Measurements from ENCODE around the gene CCDC180.
"Not testable (repeated sequence)": the region's sequence is repeated elsewhere in the genome, so short reads cannot be mapped to it uniquely, and the experiment has no call there.

Gene CCDC180

GRCh38 chr9:97307500-97308163, at the start of gene CCDC180:
Gene CCDC180, plus strand, starts transcription at chr9:97307659. Its CDS starts 405 bp downstream, at chr9:97308064.
- TF ChIP-seq CTCF (IDR thresholded peaks at IDR 0.05; ENCODE audit: low read length, missing control alignments) = no peak
- peak within 1 kb of the TSS; percentile 17 for H3K4me3 ChIP-seq (replicated peaks; ENCODE audit: low read depth, low read length)
- peak; percentile 58 for DNase-seq (ENCODE audit: low read depth)

GRCh38 chr9:97259834-97260514, 47.5 kb upstream of the CCDC180 start:
- DNase-seq (ENCODE audit: low read depth); H3K4me3 ChIP-seq (replicated peaks; ENCODE audit: low read depth, low read length): not testable (repeated sequence)

GRCh38 chr9:97271292-97271691, 36.2 kb upstream of the CCDC180 start:
- no peak for TF ChIP-seq CTCF (IDR thresholded peaks at IDR 0.05; ENCODE audit: low read length, missing control alignments)
- H3K4me3 ChIP-seq (replicated peaks; ENCODE audit: low read depth, low read length) = no peak overlapping the region
- no peak for DNase-seq (ENCODE audit: low read depth)

- TF ChIP-seq CTCF (IDR thresholded peaks at IDR 0.05; ENCODE audit: low read length, missing control alignments) = no peak
- no peak overlapping the region for H3K4me3 ChIP-seq (replicated peaks; ENCODE audit: low read depth, low read length)
- DNase-seq (ENCODE audit: low read depth) = no peak
Observed at GRCh38 chr9:97272072-97272471, 35.4 kb upstream of the CCDC180 start.

GRCh38 chr9:97276310-97276852, 31.1 kb upstream of the CCDC180 start:
- TF ChIP-seq CTCF (IDR thresholded peaks at IDR 0.05; ENCODE audit: low read length, missing control alignments) = no peak
- no peak for DNase-seq (ENCODE audit: low read depth)
- H3K4me3 ChIP-seq (replicated peaks; ENCODE audit: low read depth, low read length) = no peak overlapping the region

GRCh38 chr9:97277953-97278352, 29.5 kb upstream of the CCDC180 start:
- no peak for TF ChIP-seq CTCF (IDR thresholded peaks at IDR 0.05; ENCODE audit: low read length, missing control alignments)
- DNase-seq (ENCODE audit: low read depth) = no peak
- H3K4me3 ChIP-seq (replicated peaks; ENCODE audit: low read depth, low read length) = no peak overlapping the region

- H3K4me3 ChIP-seq (replicated peaks; ENCODE audit: low read depth, low read length) = no peak overlapping the region
- no peak for DNase-seq (ENCODE audit: low read depth)
- TF ChIP-seq CTCF (IDR thresholded peaks at IDR 0.05; ENCODE audit: low read length, missing control alignments) = no peak
Observed at GRCh38 chr9:97280755-97281330, 26.6 kb upstream of the CCDC180 start.
